Measurements from ENCODE around the gene PF4V1.

- TF ChIP-seq CTCF (IDR thresholded peaks at IDR 0.05; ENCODE audit: low read length) (no peak), EZH2 (IDR thresholded peaks at IDR 0.05; ENCODE audit: borderline replicate concordance, low read length) (no peak)
Observed at GRCh38 chr4:73821325-73821724, 31.8 kb upstream of the PF4V1 start.
